Smooth muscle cell (in vitro differentiated cells): Measurements from ENCODE around the gene ATP8B4. TPM values are rescaled to one million over a fixed set of nuclear protein-coding genes. Genes with fewer than 3 reads are reported as not detected.

Experiments
- DNase-seq: peaks from one replicate; lab custom pipeline; 2025; ENCODE audit not compliant: unreplicated experiment; lab: John Stamatoyannopoulos, UW
- H2AFZ ChIP-seq: fragments of 200-600 bp; sonication (generic); 2 replicates; pipeline ENCODE4 v1.6.0; 2016; ENCODE audit warnings: antibody characterized with exemption, low read depth, mild to moderate bottlenecking
- H3F3A ChIP-seq: fragments of 200-600 bp; sonication (generic); 2 replicates; pipeline ENCODE4 v1.6.0; 2017; ENCODE audit warnings: antibody characterized with exemption, low read depth
- H3K27ac ChIP-seq: fragments of 200-600 bp; sonication (generic); 2 replicates; pipeline ENCODE4 v1.5.1; 2016; ENCODE audit warnings: low read depth, mild to moderate bottlenecking
- H3K27me3 ChIP-seq: fragments of 200-600 bp; sonication (generic); 2 replicates; pipeline ENCODE4 v1.6.1; 2016; ENCODE audit warnings: low read depth, mild to moderate bottlenecking
- H3K36me3 ChIP-seq: fragments of 200-600 bp; sonication (generic); 2 replicates; pipeline ENCODE4 v1.5.1; 2016; ENCODE audit warnings: low read depth
- H3K4me1 ChIP-seq: fragments of 200-600 bp; sonication (generic); 2 replicates; pipeline ENCODE4 v1.5.1; 2016; ENCODE audit warnings: low read depth
- H3K4me2 ChIP-seq: fragments of 200-600 bp; sonication (generic); 2 replicates; pipeline ENCODE4 v1.6.0; 2016; ENCODE audit warnings: mild to moderate bottlenecking
- H3K4me3 ChIP-seq: fragments of 200-600 bp; sonication (generic); 2 replicates; pipeline ENCODE4 v1.5.1; 2016; ENCODE audit warnings: mild to moderate bottlenecking
- H3K79me2 ChIP-seq: fragments of 200-600 bp; sonication (generic); 2 replicates; pipeline ENCODE4 v1.6.0; 2016; ENCODE audit warnings: low read depth, mild to moderate bottlenecking
- H3K9ac ChIP-seq: fragments of 200-600 bp; sonication (generic); 2 replicates; pipeline ENCODE4 v1.6.0; 2016; ENCODE audit warnings: low read depth
- H3K9me3 ChIP-seq: fragments of 200-600 bp; sonication (generic); replicated peaks from 2 replicates; pipeline ENCODE4 v1.5.1; 2016; ENCODE audit warnings: low read depth
- H4K20me1 ChIP-seq: fragments of 200-600 bp; sonication (generic); 2 replicates; pipeline ENCODE4 v1.6.0; 2016; ENCODE audit warnings: low read depth
- CTCF ChIP-seq: fragments of 200-600 bp; sonication (generic); IDR thresholded peaks from 2 replicates; pipeline ENCODE4 v1.5.1; 2017; ENCODE audit warnings: borderline replicate concordance, mild to moderate bottlenecking, antibody characterized with exemption; ENCODE audit not compliant: insufficient read depth, poor library complexity, severe bottlenecking
- WGBS: methylation state at CpG from one replicate; pipeline ENCODE4 v1.1.7; 2016; ENCODE audit warnings: low lambda C conversion rate; 5-methylcytosine and 5-hydroxymethylcytosine counted together
- polyA plus RNA-seq: library from polyadenylated mRNA; unstranded; fragments of >200 nt; fragmentation: Nextera tagmentation; extraction: Ambion mirVana; gene quantifications from 2 replicates; pipeline ENCODE4 v1.2.1, GENCODE V29; 2016
- total RNA-seq: library from RNA; depleted of rRNA; stranded (reverse); fragments of >200 nt; gene quantifications from 2 replicates; pipeline ENCODE4 v1.2.3, GENCODE V29; 2014

ATP8B4 gene
- total and polyA plus RNA-seq, 2 experiments from 2014 or later: 21.7 to 60.5 TPM

DNA sequence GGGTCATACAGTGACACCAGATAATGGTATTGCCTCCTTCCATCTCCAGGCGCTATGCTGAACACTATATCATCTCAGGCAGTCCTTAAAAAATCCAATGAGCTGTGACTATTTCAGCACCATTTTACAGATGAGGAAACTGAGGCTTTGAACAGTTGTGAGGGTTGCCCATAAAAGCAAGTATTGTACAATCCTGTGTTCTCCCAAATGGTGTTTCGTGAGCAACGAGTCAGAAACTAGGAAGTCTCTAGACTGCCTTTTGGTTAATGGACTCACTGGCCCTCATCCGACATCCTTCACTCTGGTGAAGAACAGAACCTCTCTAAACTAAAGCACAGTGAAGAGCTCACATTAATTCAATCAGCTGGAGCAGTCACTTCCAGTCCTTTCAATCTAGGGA lies 61.8 kb downstream of the ATP8B4 start:
- Histone ChIP-seq H3K79me2 (no peaks in the 10 kb centered on the region), H3K4me1 (peaks cover 4% of the 10 kb centered on the region), H3K4me3 (no peak overlapping the region), H4K20me1 (no peaks in the 10 kb centered on the region), H3K9ac (no peak overlapping the region), H3K27ac (peak overlapping the region; percentile 35), H3F3A (peaks cover 7% of the 10 kb centered on the region), H3K27me3 (no peaks in the 10 kb centered on the region), H3K9me3 (no peaks in the 10 kb centered on the region), H3K36me3 (no peaks in the 10 kb centered on the region), H3K4me2 (no peak overlapping the region), H2AFZ (no peak overlapping the region)
- DNase-seq: no peak
- 98% methylated on average over 4 of the region's 4 CpGs for WGBS
- TF ChIP-seq CTCF: no peak

GRCh38 chr15:50055750-50056157 lies 63.3 kb downstream of the ATP8B4 start:
- Histone ChIP-seq H3K4me1 (peaks cover 4% of the 10 kb centered on the region), H2AFZ (no peak overlapping the region), H3F3A (peaks cover 7% of the 10 kb centered on the region), H3K36me3 (no peaks in the 10 kb centered on the region), H3K9me3 (no peaks in the 10 kb centered on the region), H3K4me3 (no peak overlapping the region), H3K79me2 (no peaks in the 10 kb centered on the region), H3K27ac (peak overlapping the region; percentile 80), H3K27me3 (no peaks in the 10 kb centered on the region), H3K9ac (no peak overlapping the region), H4K20me1 (no peaks in the 10 kb centered on the region), H3K4me2 (peak overlapping the region; percentile 53)
- TF ChIP-seq CTCF: no peak
- no peak for DNase-seq
- 32% methylated on average over 5 of the region's 5 CpGs for WGBS

DNA sequence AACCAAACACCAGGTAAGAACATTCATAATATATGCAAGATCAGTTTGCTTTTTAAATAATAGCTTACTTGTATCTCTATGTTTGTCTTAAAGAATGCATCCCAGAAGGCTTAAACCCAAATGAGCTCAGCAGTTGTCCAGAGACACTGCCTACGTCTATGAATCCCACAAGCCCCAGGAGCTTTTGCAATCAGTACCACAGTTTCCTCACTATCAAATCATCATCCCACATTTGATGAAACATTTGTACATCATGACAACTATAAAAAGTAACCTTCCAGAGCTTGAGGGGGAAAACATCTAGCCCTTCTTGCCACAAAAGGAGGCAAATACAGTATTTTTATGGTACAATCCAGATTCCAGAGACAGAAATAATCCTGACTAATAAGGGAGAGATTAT lies 63.7 kb downstream of the ATP8B4 start:
- Histone ChIP-seq H3K4me1 (peaks cover 4% of the 10 kb centered on the region), H4K20me1 (no peaks in the 10 kb centered on the region), H3K4me2 (peak overlapping the region; percentile 53), H3K27me3 (no peaks in the 10 kb centered on the region), H3K9me3 (no peaks in the 10 kb centered on the region), H3K4me3 (no peak overlapping the region), H3F3A (peaks cover 7% of the 10 kb centered on the region), H3K36me3 (no peaks in the 10 kb centered on the region), H2AFZ (no peak overlapping the region), H3K27ac (peak overlapping the region; percentile 80), H3K79me2 (no peaks in the 10 kb centered on the region), H3K9ac (peak overlapping the region; percentile 22)
- TF ChIP-seq CTCF: no peak
- no peak for DNase-seq
- WGBS: 32% methylated on average over 1 of the region's 1 CpG

DNA sequence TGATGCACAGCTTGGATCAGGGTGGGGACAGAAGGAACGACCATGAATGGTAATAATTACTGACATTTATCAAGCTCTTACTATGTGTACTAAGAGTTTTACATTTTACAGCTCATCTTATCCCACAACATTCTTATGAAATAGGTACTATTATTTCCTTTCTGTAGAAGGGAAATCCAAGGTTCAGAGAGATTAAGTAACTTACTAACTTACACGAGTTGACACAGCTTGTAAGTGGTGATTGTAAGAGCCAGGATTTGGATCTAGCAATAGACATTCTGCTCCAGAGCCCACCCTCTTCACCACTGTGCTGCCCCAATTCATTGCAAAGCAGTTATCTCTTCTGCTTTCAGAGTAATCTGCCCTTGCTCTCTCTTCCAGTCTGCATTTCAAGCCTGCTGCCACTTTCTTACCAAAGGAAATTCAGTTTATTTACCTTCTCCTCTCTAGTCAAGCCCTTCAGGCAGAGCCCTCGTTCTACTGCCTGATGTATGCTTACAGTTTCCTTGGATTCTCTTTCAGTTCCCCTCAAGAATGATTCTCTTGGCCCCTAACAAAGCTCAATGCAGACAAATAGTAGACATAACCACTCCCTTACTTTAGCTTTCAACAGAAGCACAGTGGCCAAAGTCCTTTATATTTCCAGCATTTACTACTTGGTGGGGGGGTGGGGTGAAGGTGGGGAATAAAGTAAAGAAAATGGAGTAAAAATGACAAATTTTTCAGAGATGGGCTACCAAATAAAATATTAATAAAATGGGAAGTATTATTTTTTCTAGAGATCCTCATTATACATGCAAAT lies 65.8 kb downstream of the ATP8B4 start:
- DNase-seq: no peak
- Histone ChIP-seq H3K79me2 (no peaks in the 10 kb centered on the region), H3K4me1 (peaks cover 4% of the 10 kb centered on the region), H3K27ac (peak overlapping the region; percentile 80), H3K36me3 (no peaks in the 10 kb centered on the region), H3K9me3 (no peaks in the 10 kb centered on the region), H3K9ac (no peak overlapping the region), H4K20me1 (no peaks in the 10 kb centered on the region), H3F3A (peaks cover 7% of the 10 kb centered on the region), H3K4me2 (peak overlapping the region; percentile 55), H3K27me3 (no peaks in the 10 kb centered on the region), H3K4me3 (no peak overlapping the region), H2AFZ (peak overlapping the region; percentile 40)
- 46% methylated on average over 3 of the region's 3 CpGs for WGBS
- TF ChIP-seq CTCF: no peak
